22Rv1 (cell line): ENCODE results near the gene NUDT9.
"Not testable (repeated sequence)": the region's sequence is repeated elsewhere in the genome, so short reads cannot be mapped to it uniquely, and the experiment has no call there.

Experiments
- H3K27ac ChIP-seq: fragments of 450-650 bp; 2 replicates; pipeline ENCODE4 v1.5.1; 2017
- ZFX ChIP-seq: fragments of 450-650 bp; IDR thresholded peaks from 2 replicates; pipeline ENCODE4 v1.6.1; 2017; ENCODE audit warnings: antibody characterized with exemption, borderline replicate concordance
- TF ChIP-seq, protein P1 (sequence below): fragments of 450-650 bp; IDR thresholded peaks from 2 replicates; pipeline ENCODE4 v1.5.1; 2017; ENCODE audit warnings: mild to moderate bottlenecking

The NUDT9 gene

DNA sequence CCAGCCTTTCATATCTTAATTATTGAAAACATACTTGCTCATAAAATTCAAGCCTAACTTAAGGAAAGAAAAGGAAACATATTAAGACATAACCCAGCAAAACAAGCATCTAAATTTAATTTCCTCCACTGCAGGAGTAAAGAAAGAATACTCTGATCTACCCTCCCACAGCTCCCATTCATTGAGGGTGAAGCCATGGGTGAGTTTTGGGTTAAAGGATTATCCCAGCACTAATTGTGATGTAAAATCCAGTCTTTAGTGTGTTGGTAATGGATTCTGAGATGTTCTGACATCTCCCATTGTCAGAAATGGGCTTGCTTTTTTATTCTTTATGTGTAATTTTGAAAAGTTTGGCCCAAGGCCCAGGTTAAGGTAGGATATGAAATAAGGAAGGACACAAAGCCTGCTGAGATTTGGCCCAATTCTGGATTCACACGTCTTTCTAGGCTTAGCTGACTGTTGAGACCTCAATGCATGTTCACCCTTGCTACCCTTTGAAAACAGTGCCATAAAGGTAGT is 56.4 kb downstream of the NUDT9 start:
- TF ChIP-seq, protein P1, sequence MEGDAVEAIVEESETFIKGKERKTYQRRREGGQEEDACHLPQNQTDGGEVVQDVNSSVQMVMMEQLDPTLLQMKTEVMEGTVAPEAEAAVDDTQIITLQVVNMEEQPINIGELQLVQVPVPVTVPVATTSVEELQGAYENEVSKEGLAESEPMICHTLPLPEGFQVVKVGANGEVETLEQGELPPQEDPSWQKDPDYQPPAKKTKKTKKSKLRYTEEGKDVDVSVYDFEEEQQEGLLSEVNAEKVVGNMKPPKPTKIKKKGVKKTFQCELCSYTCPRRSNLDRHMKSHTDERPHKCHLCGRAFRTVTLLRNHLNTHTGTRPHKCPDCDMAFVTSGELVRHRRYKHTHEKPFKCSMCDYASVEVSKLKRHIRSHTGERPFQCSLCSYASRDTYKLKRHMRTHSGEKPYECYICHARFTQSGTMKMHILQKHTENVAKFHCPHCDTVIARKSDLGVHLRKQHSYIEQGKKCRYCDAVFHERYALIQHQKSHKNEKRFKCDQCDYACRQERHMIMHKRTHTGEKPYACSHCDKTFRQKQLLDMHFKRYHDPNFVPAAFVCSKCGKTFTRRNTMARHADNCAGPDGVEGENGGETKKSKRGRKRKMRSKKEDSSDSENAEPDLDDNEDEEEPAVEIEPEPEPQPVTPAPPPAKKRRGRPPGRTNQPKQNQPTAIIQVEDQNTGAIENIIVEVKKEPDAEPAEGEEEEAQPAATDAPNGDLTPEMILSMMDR = no peak
- no peak for TF ChIP-seq ZFX
- no peak overlapping the region for H3K27ac ChIP-seq

DNA sequence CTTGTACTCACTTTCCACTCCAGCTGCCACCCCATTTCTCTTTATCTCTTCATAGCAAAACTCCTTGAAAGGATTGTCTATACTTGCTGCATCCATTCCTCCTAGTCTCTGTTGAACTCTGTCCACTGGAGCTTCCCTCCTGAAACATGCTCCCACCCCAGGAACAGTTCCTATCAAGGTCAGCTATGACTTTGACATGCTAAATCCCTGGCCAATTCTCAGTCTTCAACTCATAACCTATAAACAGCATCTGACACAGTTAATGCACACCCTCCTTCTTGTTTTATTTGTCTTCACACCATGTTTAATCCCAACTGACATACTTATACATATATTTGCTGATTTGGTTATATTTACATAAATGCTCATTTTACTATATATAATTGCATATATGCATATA is 59.0 kb downstream of the NUDT9 start:
- no peak overlapping the region for H3K27ac ChIP-seq
- TF ChIP-seq ZFX = no peak
- TF ChIP-seq, protein P1 = no peak

DNA sequence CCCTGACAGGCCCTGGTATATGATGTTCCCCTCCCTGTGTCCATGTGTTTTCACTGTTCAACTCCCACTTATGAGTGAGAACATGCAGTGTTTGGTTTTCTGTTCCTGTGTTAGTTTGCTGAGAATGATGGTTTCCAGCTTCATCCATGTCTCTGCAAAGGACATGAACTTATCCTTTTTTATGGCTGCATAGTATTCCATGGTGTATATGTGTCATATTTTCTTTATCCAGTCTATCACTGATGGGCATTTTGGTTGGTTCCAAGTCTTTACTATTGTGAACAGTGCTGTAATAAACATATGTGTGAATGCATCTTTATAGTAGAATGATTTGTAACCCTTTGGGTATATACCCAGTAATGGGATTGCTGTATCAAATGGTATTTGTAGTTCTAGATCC is 60.9 kb downstream of the NUDT9 start:
- H3K27ac ChIP-seq = not testable (repeated sequence)

DNA sequence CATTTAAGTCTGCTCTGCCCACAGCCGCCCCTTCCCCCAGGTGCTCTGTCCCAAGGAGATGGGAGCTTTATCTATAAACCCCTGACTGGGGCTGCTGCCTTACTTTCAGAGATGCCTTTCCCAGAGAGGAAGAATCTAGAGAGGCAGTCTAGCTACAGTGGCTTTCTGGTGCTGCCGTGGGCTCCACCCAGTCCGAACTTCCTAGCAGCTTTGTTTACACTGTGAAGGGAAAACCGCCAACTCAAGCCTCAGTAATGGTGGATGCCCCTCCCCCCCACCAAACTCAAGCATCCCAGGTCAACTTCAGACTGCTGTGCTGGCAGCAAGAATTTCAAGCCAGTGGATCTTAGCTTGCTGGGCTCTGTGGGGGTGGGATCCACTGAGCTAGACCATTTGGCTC is 66.3 kb downstream of the NUDT9 start:
- not testable (repeated sequence) for H3K27ac ChIP-seq

DNA sequence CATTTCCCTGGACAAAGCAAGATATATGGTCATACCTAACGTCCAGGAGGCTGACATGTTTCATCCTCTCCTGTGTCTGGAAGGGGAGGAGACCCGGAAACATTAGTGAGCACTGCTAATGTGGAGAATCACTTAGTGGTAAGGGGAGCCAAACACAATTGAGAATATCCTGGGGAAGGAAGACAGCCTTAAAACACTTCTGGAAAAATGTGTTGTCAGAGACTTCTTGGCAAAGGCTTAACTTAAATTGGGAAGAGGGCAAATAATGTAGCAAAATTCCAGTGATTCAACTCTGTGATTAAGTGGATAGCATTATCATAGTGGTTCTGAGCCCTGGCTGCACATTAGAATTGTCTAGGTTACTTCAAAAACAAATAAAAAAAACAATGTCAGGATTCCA is 67.3 kb downstream of the NUDT9 start:
- no peak overlapping the region for H3K27ac ChIP-seq
- no peak for TF ChIP-seq ZFX
- TF ChIP-seq, protein P1 = no peak

DNA sequence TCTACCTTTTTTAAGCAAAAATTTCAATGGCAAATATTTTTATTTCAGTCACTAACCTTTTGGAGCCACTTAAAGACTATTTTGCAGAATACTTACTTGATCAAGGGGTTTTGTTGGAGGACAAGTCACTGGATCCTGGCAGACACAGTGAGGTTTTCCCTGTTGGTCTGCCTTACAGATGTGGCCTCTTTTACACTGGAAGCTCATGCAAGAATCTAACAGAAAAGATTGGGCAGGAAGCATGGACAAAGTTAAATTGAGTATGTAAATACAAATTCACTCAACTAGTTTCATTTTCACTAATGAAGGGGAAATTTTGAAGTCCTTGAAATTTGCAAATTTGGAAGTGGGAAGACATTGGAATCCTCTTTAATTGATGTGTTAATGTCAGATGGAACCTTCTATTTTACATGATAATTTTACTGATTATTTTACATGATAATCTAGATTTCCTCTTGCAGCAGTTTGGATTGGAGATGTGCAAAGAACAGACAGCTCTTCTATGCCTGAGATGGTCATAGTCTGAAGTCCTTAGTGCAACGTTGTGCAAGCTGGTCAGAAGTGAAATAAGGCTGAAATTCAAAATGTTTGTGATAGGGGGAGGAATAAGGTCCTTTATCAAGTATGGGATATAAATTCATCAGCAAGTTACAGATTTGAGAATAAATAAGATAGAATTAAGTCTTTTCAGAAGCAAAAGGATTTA is 68.4 kb downstream of the NUDT9 start:
- TF ChIP-seq, protein P1 = no peak
- TF ChIP-seq ZFX = no peak
- no peak overlapping the region for H3K27ac ChIP-seq

DNA sequence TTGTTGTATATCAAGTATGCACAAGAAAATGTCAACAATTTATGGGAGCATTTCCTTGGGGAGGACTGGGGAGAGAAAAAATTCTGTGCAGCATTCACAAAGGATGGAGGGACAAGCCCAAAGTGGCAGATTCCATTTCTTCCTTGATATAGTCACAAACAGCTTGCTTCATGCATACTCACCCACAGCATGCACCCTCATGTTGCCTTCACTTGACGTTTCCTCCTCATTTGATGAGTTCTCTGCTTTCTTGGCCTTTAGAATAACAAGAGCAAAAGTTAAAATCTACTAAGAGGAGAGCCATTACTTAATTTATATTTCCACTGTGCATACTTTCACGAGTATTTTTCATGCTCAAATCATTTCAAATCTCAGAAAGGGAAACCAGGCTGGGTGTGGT is 69.1 kb downstream of the NUDT9 start:
- TF ChIP-seq ZFX = no peak
- TF ChIP-seq, protein P1 = no peak
- no peak overlapping the region for H3K27ac ChIP-seq

DNA sequence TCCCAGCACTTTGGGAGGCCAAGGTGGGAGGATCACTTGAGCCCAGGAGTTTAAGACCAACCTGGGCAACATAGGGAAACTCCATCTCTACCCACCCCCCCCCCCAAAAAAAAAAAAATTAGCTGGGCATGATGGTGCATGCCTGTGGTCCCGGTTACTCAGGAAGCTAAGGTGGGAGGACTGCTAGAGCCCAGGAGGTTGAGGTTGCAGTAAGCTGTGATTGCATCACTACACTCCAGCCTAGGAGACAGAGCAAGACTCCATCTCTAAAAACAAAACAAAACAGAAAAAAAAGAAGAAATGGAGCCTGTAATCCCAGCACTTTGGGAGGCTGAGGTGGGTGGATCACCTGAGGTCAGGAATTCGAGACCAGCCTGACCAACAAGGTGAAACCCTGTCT is 69.5 kb downstream of the NUDT9 start:
- peak overlapping the region; percentile 63; the same call in 1 of the 2 replicates for H3K27ac ChIP-seq

DNA sequence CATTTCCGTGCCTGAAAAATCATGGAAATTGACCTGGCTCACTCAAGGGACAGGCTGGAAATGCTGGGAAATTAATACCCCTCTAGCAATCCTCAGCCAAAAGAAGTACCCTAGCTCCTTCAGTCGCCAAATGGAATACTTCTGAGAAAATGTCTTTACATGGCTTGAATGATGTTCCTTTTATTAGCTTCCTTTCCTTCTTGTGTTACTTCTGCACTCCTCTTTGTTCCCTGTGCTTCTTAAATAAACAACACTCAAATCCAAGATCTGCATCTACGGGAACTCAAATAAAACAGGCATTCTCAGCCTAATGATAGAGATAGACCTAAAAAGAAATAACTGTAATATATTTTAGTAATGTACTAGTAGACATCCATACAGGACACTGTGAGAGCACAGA is 70.7 kb downstream of the NUDT9 start:
- peak overlapping the region; percentile 63 for H3K27ac ChIP-seq
- TF ChIP-seq, protein P1 = no peak
- no peak for TF ChIP-seq ZFX
